Measurements from ENCODE around the gene CABLES2.

The CABLES2 gene

DNA sequence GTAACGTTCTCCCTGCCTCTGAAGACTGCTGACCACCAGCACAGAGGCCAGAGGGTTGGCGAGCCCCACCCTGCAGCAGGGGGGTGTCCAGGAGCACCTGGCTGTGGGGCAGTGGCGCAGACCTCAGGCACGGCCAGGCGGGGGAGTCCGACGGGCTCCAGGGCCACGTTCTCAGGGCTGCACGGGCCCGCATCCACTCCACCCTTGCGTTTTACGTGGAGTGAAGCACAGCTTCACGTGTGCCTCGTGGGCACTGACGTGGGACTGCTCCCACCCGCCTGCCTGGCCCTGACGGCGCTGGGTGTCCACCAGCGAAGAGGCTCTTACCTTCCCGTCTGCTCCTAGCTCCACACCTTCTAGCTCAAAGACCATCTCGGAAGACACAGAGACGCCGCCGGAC is 13.3 kb downstream of the CABLES2 start:
- no peak for TF ChIP-seq CTCF (IDR thresholded peaks at IDR 0.05; ENCODE audit: low read depth, low read length, missing control alignments)
- no peak overlapping the region for H3K4me3 ChIP-seq (ENCODE audit: low read depth, low read length)
- in situ Hi-C loops (cut with HindIII; ENCODE audit: low sequenced_read_pairs) = loop anchor here (25.0 kb wide), 1 partner anchor 107 kb away; no protein-coding TSS in a partner anchor
- no peak for DNase-seq (ENCODE audit: low read depth)

DNA sequence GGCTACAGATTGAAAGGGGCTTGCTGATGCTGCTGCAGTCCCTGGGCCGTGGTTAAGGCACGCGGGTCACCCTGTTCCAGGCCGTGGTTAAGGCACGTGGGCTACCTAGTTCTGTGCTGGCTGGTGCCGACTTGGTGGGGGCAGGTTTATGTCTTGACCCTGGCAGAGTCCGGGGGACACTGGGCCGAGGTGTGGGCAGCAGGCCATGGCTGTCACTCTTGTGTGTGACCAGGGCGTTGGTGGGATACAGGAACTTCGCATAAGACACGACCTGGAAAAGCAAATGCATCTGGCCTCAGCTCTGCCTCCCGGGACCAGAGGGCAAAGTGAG is 13.8 kb downstream of the CABLES2 start:
- no peak for TF ChIP-seq CTCF (IDR thresholded peaks at IDR 0.05; ENCODE audit: low read depth, low read length, missing control alignments)
- in situ Hi-C loops (cut with HindIII; ENCODE audit: low sequenced_read_pairs) = loop anchor here (25.0 kb wide), 1 partner anchor 106 kb away; no protein-coding TSS in a partner anchor
- H3K4me3 ChIP-seq (ENCODE audit: low read depth, low read length) = no peak overlapping the region
- DNase-seq (ENCODE audit: low read depth) = no peak

GRCh38 chr20:62392621-62393334 is 14.3 kb downstream of the CABLES2 start:
- TF ChIP-seq CTCF (IDR thresholded peaks at IDR 0.05; ENCODE audit: low read depth, low read length, missing control alignments) = no peak
- in situ Hi-C loops (cut with HindIII; ENCODE audit: low sequenced_read_pairs) = loop anchor here (25.0 kb wide), 1 partner anchor 105 kb away; no protein-coding TSS in a partner anchor
- no peak overlapping the region for H3K4me3 ChIP-seq (ENCODE audit: low read depth, low read length)

DNA sequence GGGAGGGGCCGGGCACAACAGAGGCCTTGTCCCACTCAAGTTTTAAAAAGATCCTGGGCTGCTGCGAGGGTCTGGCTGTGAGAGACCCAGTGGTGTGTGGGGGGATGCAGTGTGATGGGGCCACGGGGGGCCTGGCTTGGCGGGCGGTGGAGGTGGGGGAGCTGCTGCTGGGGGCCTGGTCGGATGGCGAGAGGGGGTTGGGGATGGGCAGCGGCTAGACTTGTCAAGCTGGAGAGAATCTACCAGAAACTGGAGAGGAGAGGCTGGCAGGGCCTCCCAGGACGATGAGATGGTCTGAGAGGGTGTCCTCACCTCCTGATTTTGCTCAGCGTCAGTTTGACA is 15.0 kb downstream of the CABLES2 start:
- no peak for DNase-seq (ENCODE audit: low read depth)
- in situ Hi-C loops (cut with HindIII; ENCODE audit: low sequenced_read_pairs) = loop anchor here (25.0 kb wide), 1 partner anchor 105 kb away; no protein-coding TSS in a partner anchor
- TF ChIP-seq CTCF (IDR thresholded peaks at IDR 0.05; ENCODE audit: low read depth, low read length, missing control alignments) = no peak
- no peak overlapping the region for H3K4me3 ChIP-seq (ENCODE audit: low read depth, low read length)

More at GRCh38 chr20:62392621-62393334, 14.3 kb downstream of the CABLES2 start:
- DNase-seq (ENCODE audit: low read depth) = no peak

- no peak for DNase-seq (ENCODE audit: low read depth)
- no peak for TF ChIP-seq CTCF (IDR thresholded peaks at IDR 0.05; ENCODE audit: low read depth, low read length, missing control alignments)
- H3K4me3 ChIP-seq (ENCODE audit: low read depth, low read length) = no peak overlapping the region
- in situ Hi-C loops (cut with HindIII; ENCODE audit: low sequenced_read_pairs) = loop anchor here (25.0 kb wide), 1 partner anchor 104 kb away; no protein-coding TSS in a partner anchor
Observed at GRCh38 chr20:62391165-62392076, 15.7 kb downstream of the CABLES2 start.

- TF ChIP-seq CTCF (IDR thresholded peaks at IDR 0.05; ENCODE audit: low read depth, low read length, missing control alignments) = no peak
- DNase-seq (ENCODE audit: low read depth) = no peak
- no peak overlapping the region for H3K4me3 ChIP-seq (ENCODE audit: low read depth, low read length)
- in situ Hi-C loops (cut with HindIII; ENCODE audit: low sequenced_read_pairs) = loop anchor here (25.0 kb wide), 1 partner anchor 103 kb away; no protein-coding TSS in a partner anchor
Observed at GRCh38 chr20:62390317-62391164, 16.5 kb downstream of the CABLES2 start.

Measured in astrocyte of the cerebellum (primary cell).